Retinal pigment epithelial cell (primary cell): Measurements from ENCODE around the gene IFT81.
"Not testable (repeated sequence)": the region's sequence is repeated elsewhere in the genome, so short reads cannot be mapped to it uniquely, and the experiment has no call there.

Experiments
- DNase-seq: peaks from one replicate; pipeline ENCODE4 v3.0.0-alpha.2; 2010; ENCODE audit warnings: low read depth
- H3K4me3 ChIP-seq: 2 replicates; pipeline ENCODE4 v1.5.1; 2011; ENCODE audit warnings: mild to moderate bottlenecking, low read length, control low read depth, moderate library complexity
- CTCF ChIP-seq: conservative IDR thresholded peaks from 2 replicates; pipeline ENCODE4 v1.5.1; 2011; ENCODE audit warnings: low read depth, low read length, control low read depth, inconsistent platforms

The IFT81 gene

GRCh38 chr12:110197003-110197402 is 72.8 kb downstream of the IFT81 start:
- DNase-seq = no peak
- no peak overlapping the region for H3K4me3 ChIP-seq
- TF ChIP-seq CTCF = no peak

GRCh38 chr12:110198386-110198785 is 74.2 kb downstream of the IFT81 start:
- DNase-seq = no peak
- TF ChIP-seq CTCF = no peak
- H3K4me3 ChIP-seq = no peak overlapping the region

DNA sequence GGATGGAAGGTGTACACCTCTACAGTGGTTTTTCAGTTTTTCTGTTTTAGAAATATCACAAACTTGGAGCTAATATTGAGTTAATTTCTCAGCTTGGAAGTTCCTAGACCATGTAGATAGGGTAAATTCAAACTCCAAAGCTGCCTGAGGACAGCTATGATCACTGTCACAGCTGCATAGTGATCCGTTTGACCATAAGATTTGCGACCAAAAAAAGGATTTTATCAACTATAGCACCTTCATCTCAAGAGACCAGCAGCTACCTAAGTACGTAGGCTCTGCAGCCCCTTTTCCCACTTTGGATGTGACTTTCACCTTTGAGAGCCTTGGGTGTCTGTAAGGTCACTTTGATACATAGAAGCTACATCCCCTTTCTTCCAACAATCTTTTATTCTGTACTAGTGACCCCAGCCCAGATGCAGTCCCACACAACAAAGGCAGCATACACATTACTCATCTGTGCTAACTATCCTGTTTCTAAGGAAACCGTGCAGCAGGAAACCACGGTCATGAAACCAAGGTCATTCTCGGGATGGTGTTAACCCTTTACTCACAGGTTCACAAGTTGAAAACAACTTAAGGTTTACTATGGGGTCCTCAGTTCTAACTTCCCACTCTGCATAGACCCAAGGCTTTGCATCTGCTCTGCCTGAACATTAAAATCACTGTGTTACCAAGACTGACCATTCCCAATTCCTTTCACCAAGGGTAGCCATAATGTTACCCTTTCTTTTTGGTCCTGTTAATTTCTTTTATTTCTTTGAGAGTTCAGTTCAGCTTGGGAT is 75.4 kb downstream of the IFT81 start:
- no peak for TF ChIP-seq CTCF
- no peak overlapping the region for H3K4me3 ChIP-seq
- peak; percentile 37 for DNase-seq

GRCh38 chr12:110200124-110200417 is 75.9 kb downstream of the IFT81 start:
- no peak for TF ChIP-seq CTCF

GRCh38 chr12:110201995-110202394 is 77.8 kb downstream of the IFT81 start:
- no peak for DNase-seq
- H3K4me3 ChIP-seq = no peak overlapping the region
- TF ChIP-seq CTCF = no peak

More at GRCh38 chr12:110200124-110200417, 75.9 kb downstream of the IFT81 start:
- H3K4me3 ChIP-seq = no peak overlapping the region
- no peak for DNase-seq

- no peak overlapping the region for H3K4me3 ChIP-seq
- no peak for TF ChIP-seq CTCF
- DNase-seq = no peak
Measured at GRCh38 chr12:110203546-110203945, 79.4 kb downstream of the IFT81 start.

DNA sequence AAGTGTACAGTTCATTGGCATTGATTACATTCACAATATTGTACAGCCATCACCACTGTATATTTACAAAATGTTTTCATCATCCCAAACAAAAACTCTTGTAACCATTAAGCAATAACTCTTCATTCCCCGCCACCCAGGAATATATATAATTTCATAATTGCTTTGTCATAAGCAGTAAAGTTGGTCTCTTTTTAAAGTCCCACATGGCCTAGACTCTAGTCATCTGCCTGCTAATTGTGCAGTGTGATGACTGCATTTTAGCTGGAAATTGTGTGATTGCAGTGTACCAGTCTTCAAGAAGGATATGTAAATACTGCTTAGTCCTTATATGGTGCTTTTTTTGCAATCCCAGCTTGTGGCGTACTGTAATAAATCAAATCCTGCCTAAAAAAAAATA is 81.8 kb downstream of the IFT81 start:
- no peak overlapping the region for H3K4me3 ChIP-seq
- no peak for DNase-seq
- TF ChIP-seq CTCF = no peak

GRCh38 chr12:110211639-110212536 is 87.7 kb downstream of the IFT81 start:
- not testable (repeated sequence) for DNase-seq, H3K4me3 ChIP-seq
